ENCODE measurements around the gene STK39. TPM values are rescaled to one million over a fixed set of nuclear protein-coding genes. Genes with fewer than 3 reads are reported as not detected.

Gene STK39
- polyA plus RNA-seq, 1 donor (not counting 4 experiments of a cell fraction or from before 2014, with no cell fraction given): 20.7 TPM

DNA sequence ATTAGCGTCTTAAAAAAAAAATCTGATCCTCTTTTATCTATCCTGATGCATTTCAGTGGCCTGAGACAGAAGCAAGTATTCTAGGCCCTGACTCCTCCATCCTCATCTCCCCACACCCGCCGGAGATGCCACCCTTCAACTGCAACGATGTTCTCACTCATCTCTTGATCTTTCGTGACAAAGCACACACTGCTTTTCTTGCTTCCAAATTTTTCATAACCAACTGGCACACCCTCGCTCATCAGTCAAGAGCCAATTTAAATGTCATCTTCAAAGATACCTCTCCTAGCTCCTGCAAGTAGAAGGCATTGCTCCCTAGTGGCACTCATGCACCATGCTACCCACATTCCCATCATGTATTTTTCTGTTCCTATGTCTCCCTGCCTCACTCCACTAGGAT is 115.0 kb downstream of the STK39 start:
- H3K79me2 ChIP-seq (ENCODE audit: control insufficient read depth, insufficient read depth, low read length): no peaks in the 10 kb centered on the region
- H3K9me1 ChIP-seq (ENCODE audit: control insufficient read depth, extremely low read depth, insufficient read depth, low read length): no peaks in the 10 kb centered on the region
- H3K4me2 ChIP-seq (ENCODE audit: control insufficient read depth, extremely low read depth, insufficient read depth, low read depth, low read length): no peak overlapping the region
- DNase-seq (ENCODE audit: low read depth, low spot score) (no peak), FAIRE-seq (no peak)
- dilution Hi-C loops (cut with MboI; ENCODE audit: extremely low pct_ligation_motif_present, low sequenced_read_pairs): no loop called here
- no peak overlapping the region for H3K9ac ChIP-seq (ENCODE audit: control insufficient read depth, extremely low read depth, insufficient read depth, low read length)
- peaks cover 0 to 1% of the 10 kb centered on the region in 2 experiments for H3K36me3 ChIP-seq (ENCODE audit: control insufficient read depth in 2 of 2, extremely low read depth in 1 of 2, insufficient read depth in 2 of 2, low read length in 2 of 2)
- no peak overlapping the region for H3K4me3 ChIP-seq (ENCODE audit: control insufficient read depth in 2 of 3, extremely low read depth in 1 of 3, insufficient read depth in 2 of 3, low read depth in 1 of 3, low read length in 3 of 3)
- no peaks in the 10 kb centered on the region for H3K4me1 ChIP-seq (ENCODE audit: control insufficient read depth, extremely low read depth, insufficient read depth, low read length)
- H4K20me1 ChIP-seq (ENCODE audit: control insufficient read depth, extremely low read depth, insufficient read depth, low read length): no peaks in the 10 kb centered on the region
- no peak overlapping the region for H2AFZ ChIP-seq (ENCODE audit: control insufficient read depth, low read length)
- H3K27ac ChIP-seq (ENCODE audit: control insufficient read depth, insufficient read depth, low read length): no peak overlapping the region
- TF ChIP-seq EZH2 (IDR thresholded peaks at IDR 0.05; ENCODE audit: low read length) (no peak), CTCF (optimal IDR thresholded peaks at IDR 0.05 in 1 of 3, IDR thresholded peaks at IDR 0.05 in 1 of 3, conservative IDR thresholded peaks at IDR 0.05 in 1 of 3; ENCODE audit: extremely low read depth in 1 of 3, insufficient read depth in 2 of 3, low read length in 3 of 3) (no peak)
- H3K27me3 ChIP-seq (ENCODE audit: control insufficient read depth, extremely low read depth, insufficient read depth, low read length): no peaks in the 10 kb centered on the region
- no peaks in the 10 kb centered on the region for H3K9me3 ChIP-seq (ENCODE audit: control insufficient read depth, low read depth, low read length)

DNA sequence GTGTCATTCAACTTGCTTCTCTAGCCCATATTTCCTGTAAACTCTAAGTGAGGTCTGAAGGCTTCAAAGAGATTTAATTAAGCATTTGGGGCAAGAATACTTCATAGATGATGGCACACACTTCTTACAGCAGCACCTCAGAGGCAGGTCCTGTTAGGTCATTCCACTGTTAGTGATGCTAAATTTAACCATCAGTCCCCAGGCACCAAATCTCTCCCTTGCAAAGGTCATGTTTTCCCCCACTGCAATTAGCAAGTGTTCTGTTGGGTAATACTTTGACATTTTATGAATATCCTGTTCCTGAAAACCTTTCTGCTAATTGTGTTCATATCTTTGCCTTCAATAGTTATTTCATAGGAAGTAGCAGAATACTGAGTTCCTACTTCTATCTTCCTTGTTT is 117.0 kb downstream of the STK39 start:
- FAIRE-seq (no peak), DNase-seq (ENCODE audit: low read depth, low spot score) (no peak)
- no peaks in the 10 kb centered on the region for H3K9me1 ChIP-seq (ENCODE audit: control insufficient read depth, extremely low read depth, insufficient read depth, low read length)
- no peaks in the 10 kb centered on the region for H3K27me3 ChIP-seq (ENCODE audit: control insufficient read depth, extremely low read depth, insufficient read depth, low read length)
- H3K9me3 ChIP-seq (ENCODE audit: control insufficient read depth, low read depth, low read length): no peaks in the 10 kb centered on the region
- no peak overlapping the region for H2AFZ ChIP-seq (ENCODE audit: control insufficient read depth, low read length)
- H3K4me3 ChIP-seq (ENCODE audit: control insufficient read depth in 2 of 3, extremely low read depth in 1 of 3, insufficient read depth in 2 of 3, low read depth in 1 of 3, low read length in 3 of 3): no peak overlapping the region
- H3K36me3 ChIP-seq (ENCODE audit: control insufficient read depth in 2 of 2, extremely low read depth in 1 of 2, insufficient read depth in 2 of 2, low read length in 2 of 2): peaks cover 0 to 6% of the 10 kb centered on the region in 2 experiments
- no peak overlapping the region for H3K9ac ChIP-seq (ENCODE audit: control insufficient read depth, extremely low read depth, insufficient read depth, low read length)
- no peaks in the 10 kb centered on the region for H3K4me1 ChIP-seq (ENCODE audit: control insufficient read depth, extremely low read depth, insufficient read depth, low read length)
- no peaks in the 10 kb centered on the region for H4K20me1 ChIP-seq (ENCODE audit: control insufficient read depth, extremely low read depth, insufficient read depth, low read length)
- no peak overlapping the region for H3K4me2 ChIP-seq (ENCODE audit: control insufficient read depth, extremely low read depth, insufficient read depth, low read depth, low read length)
- TF ChIP-seq CTCF (optimal IDR thresholded peaks at IDR 0.05 in 1 of 3, IDR thresholded peaks at IDR 0.05 in 1 of 3, conservative IDR thresholded peaks at IDR 0.05 in 1 of 3; ENCODE audit: extremely low read depth in 1 of 3, insufficient read depth in 2 of 3, low read length in 3 of 3) (no peak), EZH2 (IDR thresholded peaks at IDR 0.05; ENCODE audit: low read length) (no peak)
- H3K79me2 ChIP-seq (ENCODE audit: control insufficient read depth, insufficient read depth, low read length): no peaks in the 10 kb centered on the region
- dilution Hi-C loops (cut with MboI; ENCODE audit: extremely low pct_ligation_motif_present, low sequenced_read_pairs): no loop called here
- no peak overlapping the region for H3K27ac ChIP-seq (ENCODE audit: control insufficient read depth, insufficient read depth, low read length)
